ENCODE measurements around the gene SLC26A11.
A peak's percentile ranks its signal among the peaks of the same experiment; 100 is the strongest.
"Not testable (repeated sequence)": the region's sequence is repeated elsewhere in the genome, so short reads cannot be mapped to it uniquely, and the experiment has no call there.

The SLC26A11 gene

GRCh38 chr17:80290156-80290555 is 69.9 kb downstream of the SLC26A11 start:
- no peak for TF ChIP-seq GATA1 (IDR thresholded peaks at IDR 0.05; ENCODE audit: low read depth, low read length)
- TF ChIP-seq POLR2A (IDR thresholded peaks at IDR 0.05; ENCODE audit: low read length) = no peak

GRCh38 chr17:80291260-80291659 is 71.0 kb downstream of the SLC26A11 start:
- TF ChIP-seq GATA1 (IDR thresholded peaks at IDR 0.05; ENCODE audit: low read depth, low read length) = no peak
- TF ChIP-seq POLR2A (IDR thresholded peaks at IDR 0.05; ENCODE audit: low read length) = no peak
- DNase-seq = no peak

More at GRCh38 chr17:80290156-80290555, 69.9 kb downstream of the SLC26A11 start:
- DNase-seq = no peak

- TF ChIP-seq GATA1 (IDR thresholded peaks at IDR 0.05; ENCODE audit: low read depth, low read length) = no peak
- TF ChIP-seq POLR2A (IDR thresholded peaks at IDR 0.05; ENCODE audit: low read length) = no peak
- DNase-seq = no peak
Measured at GRCh38 chr17:80291691-80292487, 71.7 kb downstream of the SLC26A11 start.

- TF ChIP-seq GATA1 (IDR thresholded peaks at IDR 0.05; ENCODE audit: low read depth, low read length) = no peak
- no peak for TF ChIP-seq POLR2A (IDR thresholded peaks at IDR 0.05; ENCODE audit: low read length)
- DNase-seq = peak in 1 of 2 experiments; percentile 25
Measured at GRCh38 chr17:80292521-80292971, 72.3 kb downstream of the SLC26A11 start.

GRCh38 chr17:80294210-80294609 is 74.0 kb downstream of the SLC26A11 start:
- no peak for DNase-seq
- TF ChIP-seq POLR2A (IDR thresholded peaks at IDR 0.05; ENCODE audit: low read length) (no peak), GATA1 (IDR thresholded peaks at IDR 0.05; ENCODE audit: low read depth, low read length) (no peak)

GRCh38 chr17:80294653-80295052 is 74.4 kb downstream of the SLC26A11 start:
- DNase-seq = no peak
- no peak for TF ChIP-seq GATA1 (IDR thresholded peaks at IDR 0.05; ENCODE audit: low read depth, low read length)
- TF ChIP-seq POLR2A (IDR thresholded peaks at IDR 0.05; ENCODE audit: low read length) = no peak

GRCh38 chr17:80295146-80295545 is 74.9 kb downstream of the SLC26A11 start:
- TF ChIP-seq GATA1 (IDR thresholded peaks at IDR 0.05; ENCODE audit: low read depth, low read length) (no peak), POLR2A (IDR thresholded peaks at IDR 0.05; ENCODE audit: low read length) (no peak)
- DNase-seq = no peak

- no peak for DNase-seq
- TF ChIP-seq POLR2A (IDR thresholded peaks at IDR 0.05; ENCODE audit: low read length) (no peak), GATA1 (IDR thresholded peaks at IDR 0.05; ENCODE audit: low read depth, low read length) (no peak)
Measured at GRCh38 chr17:80295559-80295958, 75.3 kb downstream of the SLC26A11 start.

GRCh38 chr17:80296221-80296620 is 76.0 kb downstream of the SLC26A11 start:
- no peak for DNase-seq
- no peak for TF ChIP-seq GATA1 (IDR thresholded peaks at IDR 0.05; ENCODE audit: low read depth, low read length)
- no peak for TF ChIP-seq POLR2A (IDR thresholded peaks at IDR 0.05; ENCODE audit: low read length)

GRCh38 chr17:80297996-80298560 is 77.9 kb downstream of the SLC26A11 start:
- TF ChIP-seq GATA1 (IDR thresholded peaks at IDR 0.05; ENCODE audit: low read depth, low read length) (no peak), POLR2A (IDR thresholded peaks at IDR 0.05; ENCODE audit: low read length) (no peak)
- DNase-seq = no peak

GRCh38 chr17:80299350-80300100 is 79.3 kb downstream of the SLC26A11 start:
- DNase-seq = not testable (repeated sequence)

GRCh38 chr17:80300756-80301155 is 80.5 kb downstream of the SLC26A11 start:
- not testable (repeated sequence) for DNase-seq

Data from erythroblast (primary cell).